ENCODE results near the gene ZNF205. TPM values are rescaled to one million over a fixed set of nuclear protein-coding genes. Genes with fewer than 3 reads are reported as not detected.

Gene ZNF205
- polyA plus RNA-seq, 1 donor: 13.0 TPM

Other genes with a start within 250 kb of the ZNF205 start
- gene FLYWCH2, start 229.4 kb upstream of the ZNF205 start, polyA plus RNA-seq (ENCODE audit: insufficient read length): 14.1 TPM
- gene FLYWCH1, start 200.7 kb upstream of the ZNF205 start, polyA plus RNA-seq (ENCODE audit: insufficient read length): 24.9 TPM
- 4.0 TPM for gene KREMEN2, start 148.3 kb upstream of the ZNF205 start, polyA plus RNA-seq (ENCODE audit: insufficient read length)
- 5.3 TPM for gene PAQR4, start 143.2 kb upstream of the ZNF205 start, polyA plus RNA-seq (ENCODE audit: insufficient read length)
- 9.9 TPM for gene PKMYT1, start 132.1 kb upstream of the ZNF205 start, polyA plus RNA-seq (ENCODE audit: insufficient read length)
- gene CLDN9, start 99.7 kb upstream of the ZNF205 start, polyA plus RNA-seq (ENCODE audit: insufficient read length): 3.6 TPM
- gene CLDN6, start 94.4 kb upstream of the ZNF205 start, polyA plus RNA-seq (ENCODE audit: insufficient read length): 0.19 TPM
- 79.1 TPM for gene TNFRSF12A, start 92.2 kb upstream of the ZNF205 start, polyA plus RNA-seq (ENCODE audit: insufficient read length)
- gene HCFC1R1, start 88.6 kb upstream of the ZNF205 start, polyA plus RNA-seq (ENCODE audit: insufficient read length): 109 TPM
- gene THOC6, start 88.6 kb upstream of the ZNF205 start, polyA plus RNA-seq (ENCODE audit: insufficient read length): 18.4 TPM
- not detected for gene BICDL2, start 75.6 kb upstream of the ZNF205 start, polyA plus RNA-seq (ENCODE audit: insufficient read length)
- gene MMP25, start 66.0 kb upstream of the ZNF205 start, polyA plus RNA-seq (ENCODE audit: insufficient read length): 1.9 TPM
- 121 TPM for gene IL32, start 46.9 kb upstream of the ZNF205 start, polyA plus RNA-seq (ENCODE audit: insufficient read length)
- gene ZSCAN10, start 13.3 kb upstream of the ZNF205 start, polyA plus RNA-seq (ENCODE audit: insufficient read length): 0.08 TPM
- 12.3 TPM for gene ZNF213, start 22.4 kb downstream of the ZNF205 start, polyA plus RNA-seq (ENCODE audit: insufficient read length)
- not detected for gene OR1F1, start 75.6 kb downstream of the ZNF205 start, polyA plus RNA-seq (ENCODE audit: insufficient read length)
- gene ZNF200, start 122.6 kb downstream of the ZNF205 start, polyA plus RNA-seq (ENCODE audit: insufficient read length): 6.3 TPM
- gene MEFV, start 144.0 kb downstream of the ZNF205 start, polyA plus RNA-seq (ENCODE audit: insufficient read length): 0.28 TPM
- 29.9 TPM for gene ZNF263, start 170.9 kb downstream of the ZNF205 start, polyA plus RNA-seq (ENCODE audit: insufficient read length)
- gene TIGD7, start 192.8 kb downstream of the ZNF205 start, polyA plus RNA-seq (ENCODE audit: insufficient read length): 9.0 TPM
- gene ZNF75A, start 192.9 kb downstream of the ZNF205 start, polyA plus RNA-seq (ENCODE audit: insufficient read length): 28.8 TPM
- 0.16 TPM for gene OR2C1, start 243.3 kb downstream of the ZNF205 start, polyA plus RNA-seq (ENCODE audit: insufficient read length)